NOMO-1 treated with DMSO at 0.1 percent for 48 hours (cell line): ENCODE data around the gene NTNG2.
"Not testable (repeated sequence)": the region's sequence is repeated elsewhere in the genome, so short reads cannot be mapped to it uniquely, and the experiment has no call there.

Experiments used
- DNase-seq: peaks from one replicate; lab custom pipeline; 2025; ENCODE audit not compliant: unreplicated experiment; lab: John Stamatoyannopoulos, UW

NTNG2 gene

GRCh38 chr9:132161743-132162184 lies at the start of gene NTNG2:
TSS of gene NTNG2 (plus strand) at chr9:132162058. CDS start at chr9:132166832, 4,774 bp downstream.
- DNase-seq, result no peak

- DNase-seq, result peak; percentile 14
Measured at GRCh38 chr9:132114102-132114707, 47.7 kb upstream of the NTNG2 start.

GRCh38 chr9:132116583-132116982 lies 45.3 kb upstream of the NTNG2 start:
- DNase-seq, result no peak

- no peak for DNase-seq
Measured at GRCh38 chr9:132117694-132118093, 44.2 kb upstream of the NTNG2 start.

GRCh38 chr9:132121021-132121420 lies 40.8 kb upstream of the NTNG2 start:
- DNase-seq, result no peak

GRCh38 chr9:132124800-132125199 lies 37.1 kb upstream of the NTNG2 start:
- DNase-seq, result no peak

- DNase-seq, result no peak
Measured at GRCh38 chr9:132125361-132125760, 36.5 kb upstream of the NTNG2 start.

GRCh38 chr9:132125944-132126679 lies 35.7 kb upstream of the NTNG2 start:
- DNase-seq, result no peak

- DNase-seq, result no peak
Measured at GRCh38 chr9:132126680-132127236, 35.1 kb upstream of the NTNG2 start.

- DNase-seq, result no peak
Measured at GRCh38 chr9:132127888-132128534, 33.8 kb upstream of the NTNG2 start.

GRCh38 chr9:132129535-132129934 lies 32.3 kb upstream of the NTNG2 start:
- DNase-seq, result no peak

- not testable (repeated sequence) for DNase-seq
Measured at GRCh38 chr9:132134085-132134484, 27.8 kb upstream of the NTNG2 start.

- no peak for DNase-seq
Measured at GRCh38 chr9:132135456-132135855, 26.4 kb upstream of the NTNG2 start.

- no peak for DNase-seq
Measured at GRCh38 chr9:132136151-132136780, 25.6 kb upstream of the NTNG2 start.

GRCh38 chr9:132141344-132141947 lies 20.4 kb upstream of the NTNG2 start:
- no peak for DNase-seq

- DNase-seq, result no peak
Measured at GRCh38 chr9:132141948-132142594, 19.8 kb upstream of the NTNG2 start.

GRCh38 chr9:132142924-132143323 lies 18.9 kb upstream of the NTNG2 start:
- no peak for DNase-seq

GRCh38 chr9:132143359-132143758 lies 18.5 kb upstream of the NTNG2 start:
- DNase-seq, result no peak

GRCh38 chr9:132144708-132145365 lies 17.0 kb upstream of the NTNG2 start:
- no peak for DNase-seq

- no peak for DNase-seq
Measured at GRCh38 chr9:132146039-132146438, 15.8 kb upstream of the NTNG2 start.
